Thyroid gland (tissue), 4 donors: ENCODE results near the gene HIVEP1. TPM values are rescaled to one million over a fixed set of nuclear protein-coding genes. Genes with fewer than 3 reads are reported as not detected.

ENCODE experiments used
- DNase-seq, 2 donors: peaks; one replicate each; pipeline ENCODE4 v3.0.0-alpha.2; 2019
- H3K27ac ChIP-seq, 3 donors: fragments of 200-600 bp; sonication (generic); 1 replicate in 2 of 3; 2 replicates in 1 of 3; pipeline ENCODE4 v1.5.1; 2016 to 2019; ENCODE audit warnings: mild to moderate bottlenecking in 1 of 3, moderate library complexity in 1 of 3
- H3K27me3 ChIP-seq: fragments of 200-600 bp; sonication (generic); one replicate; pipeline ENCODE4 v1.5.1; 2019
- H3K36me3 ChIP-seq, 2 donors: fragments of 200-600 bp; sonication (generic); one replicate each; pipeline ENCODE4 v1.5.1; 2016 to 2019
- H3K4me1 ChIP-seq, 2 donors: fragments of 200-600 bp; sonication (generic); one replicate each; pipeline ENCODE4 v1.5.1; 2017 to 2019
- H3K4me3 ChIP-seq, 3 donors: fragments of 200-600 bp; sonication (generic); replicated peaks in 1 of 3; 1 replicate in 2 of 3; 2 replicates in 1 of 3; pipeline ENCODE4 v1.5.1; 2016; ENCODE audit warnings: mild to moderate bottlenecking in 1 of 3
- H3K9me3 ChIP-seq: fragments of 200-600 bp; sonication (generic); one replicate; pipeline ENCODE4 v1.5.1; 2017
- CTCF ChIP-seq, 6 experiments: fragments of 200-600 bp in 3 of 6; fragments of 450-650 bp in 3 of 6; sonication (generic) in 3 of 6; IDR thresholded peaks; one replicate each; pipeline ENCODE4 v1.5.1; 2016 to 2019; ENCODE audit warnings: antibody characterized with exemption in 6 of 6, mild to moderate bottlenecking in 2 of 6, inconsistent platforms in 1 of 6, moderate library complexity in 1 of 6
- POLR2A ChIP-seq, 2 donors: fragments of 450-650 bp; IDR thresholded peaks; one replicate each; pipeline ENCODE4 v1.6.1; 2017; ENCODE audit warnings: antibody characterized with exemption in 2 of 2, mild to moderate bottlenecking in 2 of 2, moderate library complexity in 1 of 2
- WGBS, 2 donors: methylation state at CpG; one replicate each; pipeline ENCODE4 v1.1.5; 2017; 5-methylcytosine and 5-hydroxymethylcytosine counted together
- intact Hi-C: fragments of 100-400 bp; cut with DNase I; formaldehyde crosslinking; loops from one replicate; pipeline ENCODE4 v1.15.1; 2023
- total RNA-seq, 4 donors: library from RNA; depleted of rRNA; stranded (reverse); fragments of >200 nt; gene quantifications; one replicate each; pipeline ENCODE4 v1.2.3, GENCODE V29; 2016

Gene HIVEP1
- total RNA-seq, 4 donors from 2014 or later, result 17.4 to 35.1 (median 29.0) TPM

- H3K9me3 ChIP-seq, result no peaks in the 10 kb centered on the region
- 90% methylated on average over 3 of the region's 3 CpGs for WGBS, 2 donors
These were observed 43.8 kb upstream of the HIVEP1 start for GRCh38 chr6:11968241-11968806.

GRCh38 chr6:11969092-11969491 lies 43.0 kb upstream of the HIVEP1 start:
- TF ChIP-seq CTCF (IDR thresholded peaks at IDR 0.05) (no peak), POLR2A (IDR thresholded peaks at IDR 0.05) (no peak)
- Histone ChIP-seq H3K27me3 (no peaks in the 10 kb centered on the region), H3K27ac (no peak overlapping the region), H3K9me3 (no peaks in the 10 kb centered on the region), H3K4me1 (peaks cover 0 to 9% of the 10 kb centered on the region in 2 donors), H3K4me3 (no peak overlapping the region), H3K36me3 (no peaks in the 10 kb centered on the region)
- no peak for DNase-seq
- intact Hi-C loops, result no loop called here
- WGBS, 2 donors, result 44 to 47% methylated on average over 2 of the region's 2 CpGs

More at GRCh38 chr6:11968241-11968806, 43.8 kb upstream of the HIVEP1 start:
- Histone ChIP-seq H3K36me3 (no peaks in the 10 kb centered on the region), H3K27me3 (no peaks in the 10 kb centered on the region), H3K27ac (no peak overlapping the region), H3K4me3 (no peak overlapping the region), H3K4me1 (peaks cover 0 to 4% of the 10 kb centered on the region in 2 donors)
- DNase-seq, result no peak
- TF ChIP-seq CTCF (IDR thresholded peaks at IDR 0.05), result no peak
- no peak for TF ChIP-seq POLR2A (IDR thresholded peaks at IDR 0.05)
- intact Hi-C loops, result no loop called here

GRCh38 chr6:11970114-11970513 lies 42.0 kb upstream of the HIVEP1 start:
- no peak overlapping the region for H3K27ac ChIP-seq
- WGBS, 2 donors, result 89 to 97% methylated on average over 3 of the region's 3 CpGs
- H3K9me3 ChIP-seq, result no peaks in the 10 kb centered on the region
- no peaks in the 10 kb centered on the region for H3K27me3 ChIP-seq
- H3K4me3 ChIP-seq, result no peak overlapping the region
- H3K36me3 ChIP-seq, result no peaks in the 10 kb centered on the region
- no peak for TF ChIP-seq POLR2A (IDR thresholded peaks at IDR 0.05)
- TF ChIP-seq CTCF (IDR thresholded peaks at IDR 0.05), result no peak
- intact Hi-C loops, result no loop called here
- DNase-seq, result no peak
- peaks cover 0 to 9% of the 10 kb centered on the region in 2 donors for H3K4me1 ChIP-seq

- intact Hi-C loops, result no loop called here
- no peak for TF ChIP-seq CTCF (IDR thresholded peaks at IDR 0.05)
- no peak for TF ChIP-seq POLR2A (IDR thresholded peaks at IDR 0.05)
- Histone ChIP-seq H3K36me3 (no peaks in the 10 kb centered on the region), H3K4me1 (peaks cover 0 to 9% of the 10 kb centered on the region in 2 donors), H3K27ac (no peak overlapping the region), H3K4me3 (no peak overlapping the region), H3K9me3 (no peaks in the 10 kb centered on the region), H3K27me3 (no peaks in the 10 kb centered on the region)
- DNase-seq, result no peak
- 79 to 86% methylated on average over 2 of the region's 2 CpGs for WGBS, 2 donors
These were observed 41.0 kb upstream of the HIVEP1 start for GRCh38 chr6:11971154-11971553.

GRCh38 chr6:11972270-11972669 lies 39.8 kb upstream of the HIVEP1 start:
- Histone ChIP-seq H3K36me3 (no peaks in the 10 kb centered on the region), H3K27ac (no peak overlapping the region), H3K9me3 (no peaks in the 10 kb centered on the region), H3K4me1 (peaks cover 0 to 9% of the 10 kb centered on the region in 2 donors), H3K4me3 (no peak overlapping the region), H3K27me3 (no peaks in the 10 kb centered on the region)
- TF ChIP-seq CTCF (IDR thresholded peaks at IDR 0.05) (no peak), POLR2A (IDR thresholded peaks at IDR 0.05) (no peak)
- intact Hi-C loops, result no loop called here
- 82 to 93% methylated on average over 8 of the region's 8 CpGs for WGBS, 2 donors
- no peak for DNase-seq
